ENCODE data around the gene C19orf81. TPM values are rescaled to one million over a fixed set of nuclear protein-coding genes. Genes with fewer than 3 reads are reported as not detected.

C19orf81 gene
- not detected in 2 replicates for total RNA-seq

GRCh38 chr19:50649433-50650391, at the start of gene C19orf81:
Gene C19orf81 (plus strand): TSS chr19:50649445. CDS start chr19:50649445, 0 bp downstream.

GRCh38 chr19:50639121-50640112, 9.8 kb upstream of the C19orf81 start, which contains the start of gene SYT3:
Gene SYT3 (minus strand): TSS chr19:50639881. CDS start chr19:50637411, 2,470 bp downstream.

Other genes with a start within 250 kb of the C19orf81 start
- gene SPIB, start 230.5 kb upstream of the C19orf81 start, total RNA-seq, result 0.11 TPM in 1 of 2 replicates, not detected in the other
- under 0.01 TPM in 1 of 2 replicates, not detected in the other for gene MYBPC2, start 216.6 kb upstream of the C19orf81 start, total RNA-seq
- gene EMC10, start 172.9 kb upstream of the C19orf81 start, total RNA-seq, result 45.1 and 103 TPM in 2 replicates
- 1.2 and 1.6 TPM in 2 replicates for gene GARIN5A, start 172.6 kb upstream of the C19orf81 start, total RNA-seq
- 37.5 and 53.0 TPM in 2 replicates for gene JOSD2, start 138.3 kb upstream of the C19orf81 start, total RNA-seq
- not detected in 2 replicates for gene ASPDH, start 135.5 kb upstream of the C19orf81 start, total RNA-seq
- gene LRRC4B, start 81.0 kb upstream of the C19orf81 start, total RNA-seq, result not detected in 2 replicates
- not detected in 2 replicates for gene SYT3, start 9.6 kb upstream of the C19orf81 start, total RNA-seq
- not detected in 2 replicates for gene SHANK1, start 70.4 kb downstream of the C19orf81 start, total RNA-seq
- gene CLEC11A, start 73.9 kb downstream of the C19orf81 start, total RNA-seq, result 0.43 and 0.79 TPM in 2 replicates
- not detected in 2 replicates for gene GPR32, start 121.0 kb downstream of the C19orf81 start, total RNA-seq
- not detected in 2 replicates for gene ACP4, start 141.0 kb downstream of the C19orf81 start, total RNA-seq
- not detected in 2 replicates for gene KLK1, start 174.3 kb downstream of the C19orf81 start, total RNA-seq
- gene KLK15, start 184.1 kb downstream of the C19orf81 start, total RNA-seq, result not detected in 2 replicates
- not detected in 2 replicates for gene KLK3, start 205.5 kb downstream of the C19orf81 start, total RNA-seq
- gene KLK2, start 224.0 kb downstream of the C19orf81 start, total RNA-seq, result not detected in 2 replicates